ENCODE results near the gene TOPBP1.

Gene TOPBP1

GRCh38 chr3:133627789-133628188 is 34.0 kb downstream of the TOPBP1 start:
- Histone ChIP-seq H3K9ac (ENCODE audit: low read length) (no peak overlapping the region), H4K20me1 (ENCODE audit: insufficient read depth, low read length) (no peaks in the 10 kb centered on the region), H3K9me2 (replicated peaks; ENCODE audit: insufficient read depth, low read length) (no peaks in the 10 kb centered on the region), H3K27ac (ENCODE audit: low read length) (no peak overlapping the region), H3K4me1 (ENCODE audit: low read length) (no peaks in the 10 kb centered on the region), H3K9me3 (replicated peaks; ENCODE audit: insufficient read depth, low read length) (no peaks in the 10 kb centered on the region), H3K36me3 (replicated peaks; ENCODE audit: insufficient read depth, low read length) (peaks cover 14% of the 10 kb centered on the region; the same call in 1 of the 2 replicates), H2AFZ (ENCODE audit: low read length) (no peak overlapping the region), H3K4me3 (ENCODE audit: low read length) (no peak overlapping the region), H3K79me2 (ENCODE audit: low read length) (peaks cover 19% of the 10 kb centered on the region; the same call in 1 of the 2 replicates), H3F3A (ENCODE audit: insufficient read depth, low read length) (no peaks in the 10 kb centered on the region), H3K27me3 (replicated peaks; ENCODE audit: insufficient read depth, low read length) (no peaks in the 10 kb centered on the region), H3K4me2 (ENCODE audit: low read depth, low read length) (no peak overlapping the region)
- DNase-seq: no peak
- TF ChIP-seq EZH2phosphoT487 (IDR thresholded peaks at IDR 0.05; ENCODE audit: low read length) (no peak), EZH2 (optimal IDR thresholded peaks at IDR 0.05; ENCODE audit: low read depth, low read length) (no peak), CTCF (IDR thresholded peaks at IDR 0.05; ENCODE audit: low read length) (no peak)

GRCh38 chr3:133620066-133620784 is 41.5 kb downstream of the TOPBP1 start:
- H3K36me3 ChIP-seq (replicated peaks; ENCODE audit: insufficient read depth, low read length): peaks cover 18% of the 10 kb centered on the region

GRCh38 chr3:133611534-133611933 is 50.2 kb downstream of the TOPBP1 start:
- H3K27me3 ChIP-seq (replicated peaks; ENCODE audit: insufficient read depth, low read length): no peaks in the 10 kb centered on the region
- no peak for DNase-seq
- H3K9me3 ChIP-seq (replicated peaks; ENCODE audit: insufficient read depth, low read length): no peaks in the 10 kb centered on the region
- no peak overlapping the region for H3K27ac ChIP-seq (ENCODE audit: low read length)
- H2AFZ ChIP-seq (ENCODE audit: low read length): no peak overlapping the region
- H3K9ac ChIP-seq (ENCODE audit: low read length): no peak overlapping the region
- H3K79me2 ChIP-seq (ENCODE audit: low read length): no peaks in the 10 kb centered on the region
- H3K36me3 ChIP-seq (replicated peaks; ENCODE audit: insufficient read depth, low read length): peaks cover 2% of the 10 kb centered on the region; the same call in 1 of the 2 replicates
- H3K4me2 ChIP-seq (ENCODE audit: low read depth, low read length): no peak overlapping the region
- TF ChIP-seq EZH2 (optimal IDR thresholded peaks at IDR 0.05; ENCODE audit: low read depth, low read length) (no peak), EZH2phosphoT487 (IDR thresholded peaks at IDR 0.05; ENCODE audit: low read length) (no peak), CTCF (IDR thresholded peaks at IDR 0.05; ENCODE audit: low read length) (no peak)
- H3K4me1 ChIP-seq (ENCODE audit: low read length): no peaks in the 10 kb centered on the region
- H3K4me3 ChIP-seq (ENCODE audit: low read length): no peak overlapping the region
- no peaks in the 10 kb centered on the region for H4K20me1 ChIP-seq (ENCODE audit: insufficient read depth, low read length)
- no peaks in the 10 kb centered on the region for H3K9me2 ChIP-seq (replicated peaks; ENCODE audit: insufficient read depth, low read length)
- H3F3A ChIP-seq (ENCODE audit: insufficient read depth, low read length): no peaks in the 10 kb centered on the region

More at GRCh38 chr3:133620066-133620784, 41.5 kb downstream of the TOPBP1 start:
- Histone ChIP-seq H3K4me1 (ENCODE audit: low read length) (peaks cover 24% of the 10 kb centered on the region), H2AFZ (ENCODE audit: low read length) (no peak overlapping the region), H4K20me1 (ENCODE audit: insufficient read depth, low read length) (no peaks in the 10 kb centered on the region), H3F3A (ENCODE audit: insufficient read depth, low read length) (peaks cover 20% of the 10 kb centered on the region), H3K9me3 (replicated peaks; ENCODE audit: insufficient read depth, low read length) (no peaks in the 10 kb centered on the region), H3K9me2 (replicated peaks; ENCODE audit: insufficient read depth, low read length) (no peaks in the 10 kb centered on the region), H3K27ac (ENCODE audit: low read length) (peak overlapping the region; percentile 67; the same call in 1 of the 2 replicates), H3K27me3 (replicated peaks; ENCODE audit: insufficient read depth, low read length) (no peaks in the 10 kb centered on the region), H3K4me2 (ENCODE audit: low read depth, low read length) (peak overlapping the region; percentile 38), H3K4me3 (ENCODE audit: low read length) (no peak overlapping the region), H3K9ac (ENCODE audit: low read length) (no peak overlapping the region; the same call in 1 of the 2 replicates), H3K79me2 (ENCODE audit: low read length) (peaks cover 8% of the 10 kb centered on the region; the same call in 1 of the 2 replicates)
- TF ChIP-seq CTCF (IDR thresholded peaks at IDR 0.05; ENCODE audit: low read length) (no peak), EZH2 (optimal IDR thresholded peaks at IDR 0.05; ENCODE audit: low read depth, low read length) (no peak), EZH2phosphoT487 (IDR thresholded peaks at IDR 0.05; ENCODE audit: low read length) (no peak)
- DNase-seq: peak; percentile 91

Measured in MM.1S (cell line).